ENCODE data around the gene GLYATL1. TPM values are rescaled to one million over a fixed set of nuclear protein-coding genes. Genes with fewer than 3 reads are reported as not detected.

Gene GLYATL1
- total and polyA plus RNA-seq, 2 of the 8 experiments (the other 6 are each of a cell fraction or from before 2014, with no cell fraction given): 8.6 to 10.7 TPM

GRCh38 chr11:58927393-58928106 is 11.7 kb upstream of the GLYATL1 start:
- H2BK12ac ChIP-seq (ENCODE audit: low read depth, low read length): peak overlapping the region; percentile 18; the same call in 1 of the 2 replicates
- no peak overlapping the region for H3K56ac ChIP-seq (replicated peaks; ENCODE audit: insufficient read length, low read depth, low read length)
- WGBS, 2 experiments (ENCODE audit: extremely low coverage in 1 of 2, insufficient coverage in 1 of 2, insufficient read length in 1 of 2, insufficient replicate concordance in 2 of 2, low coverage in 1 of 2, low lambda C conversion rate in 2 of 2, missing lambda C conversion rate in 1 of 2): 5% methylated on average over 15 of the region's 15 CpGs; no CpG with 5 or more reads in 1 of the 2 experiments
- no peak overlapping the region for H4K8ac ChIP-seq (ENCODE audit: extremely low read depth, insufficient read depth, low read length)
- H3K4me3 ChIP-seq (ENCODE audit: extremely low read depth in 1 of 4, insufficient read depth in 2 of 4, low read depth in 3 of 4, low read length in 4 of 4): peak overlapping the region; percentile 47 to 72 (median 58)
- no peak overlapping the region for H2AK5ac ChIP-seq (ENCODE audit: low read depth, low read length)
- H3K4me2 ChIP-seq (ENCODE audit: insufficient read depth in 1 of 2, low read depth in 2 of 2, low read length in 2 of 2): peak overlapping the region; percentile 87 to 99
- peak overlapping the region; percentile 57 for H3K27ac ChIP-seq (ENCODE audit: low read depth, low read length)
- H3K18ac ChIP-seq (ENCODE audit: extremely low read depth, low read length): no peak overlapping the region; the same call in 1 of the 2 replicates
- no peak overlapping the region for H3K4ac ChIP-seq (replicated peaks; ENCODE audit: insufficient read length, low read depth, low read length)
- no peaks in the 10 kb centered on the region; a peak in 1 of 4 replicates for H3K79me2 ChIP-seq (ENCODE audit: control insufficient read depth in 1 of 2, insufficient read depth in 2 of 2, low read length in 2 of 2)
- H2BK15ac ChIP-seq (ENCODE audit: low read length): 0 out of 2 replicates have a peak overlapping the region, but pooled peaks have one; percentile 5
- H2BK5ac ChIP-seq (ENCODE audit: low read depth, low read length): peak overlapping the region; percentile 18; the same call in 1 of the 2 replicates
- no peak overlapping the region for H3K23ac ChIP-seq (ENCODE audit: insufficient read length)
- no peak overlapping the region for H4K5ac ChIP-seq (ENCODE audit: insufficient read length, low read depth, low read length)
- DNase-seq (ENCODE audit: low read depth in 1 of 2, low spot score in 2 of 2) (peak; percentile 84 to 95), FAIRE-seq (peak; percentile 99)
- H3K36me3 ChIP-seq (ENCODE audit: control insufficient read depth in 2 of 4, insufficient read depth in 4 of 4, low read length in 3 of 4): no peaks in the 10 kb centered on the region
- CTCF ChIA-PET (ENCODE audit: partially characterized antibody): interaction anchor here (0.8 to 13.9 kb wide), 16 partner anchors 13 to 298 kb away, joined by 3 to 96 read pairs (median 4); no protein-coding TSS in a partner anchor
- peak overlapping the region; percentile 95 for H2AFZ ChIP-seq (ENCODE audit: low read length)
- H3K27me3 ChIP-seq (replicated peaks in 1 of 4; ENCODE audit: control insufficient read depth in 3 of 4, extremely low read depth in 1 of 4, insufficient read depth in 3 of 4, low read length in 3 of 4): no peaks in the 10 kb centered on the region
- no peak overlapping the region for H2BK120ac ChIP-seq (replicated peaks; ENCODE audit: low read depth, low read length)
- H3K23me2 ChIP-seq (ENCODE audit: low read depth, low read length): peaks cover 9% of the 10 kb centered on the region
- POLR2A ChIA-PET (ENCODE audit: partially characterized antibody): interaction anchor here (0.6 to 2.8 kb wide), 10 partner anchors 13 to 1148 kb away, joined by 3 to 18 read pairs (median 3); partner anchors contain the start of gene FAM111B
- H3K14ac ChIP-seq (ENCODE audit: insufficient read length): no peak overlapping the region
- 0 out of 2 replicates have a peak overlapping the region, but pooled peaks have one; percentile 11 for H2BK20ac ChIP-seq (ENCODE audit: low read length)
- H3K79me1 ChIP-seq (ENCODE audit: low read depth, low read length): no peaks in the 10 kb centered on the region
- no peak overlapping the region for H4K91ac ChIP-seq (replicated peaks; ENCODE audit: insufficient read length, low read length)
- H4K20me1 ChIP-seq (replicated peaks in 1 of 2; ENCODE audit: control insufficient read depth in 1 of 2, insufficient read depth in 2 of 2, low read length in 2 of 2): no peaks in the 10 kb centered on the region
- peak overlapping the region in 3 of 4 experiments; percentile 36 to 68 (median 64); a peak in 6 of 7 replicates for H3K9ac ChIP-seq (replicated peaks in 1 of 4; ENCODE audit: extremely low read depth in 1 of 4, low read depth in 3 of 4, low read length in 3 of 4)
- no peaks in the 10 kb centered on the region for H3K9me3 ChIP-seq (ENCODE audit: insufficient read depth in 2 of 2, low read depth in 1 of 2, low read length in 1 of 2)
- H3K4me1 ChIP-seq (replicated peaks in 1 of 4; ENCODE audit: control insufficient read depth in 3 of 4, insufficient read depth in 4 of 4, low read length in 3 of 4): peaks cover 2 to 26% (median 14%) of the 10 kb centered on the region in 4 experiments; a peak in 6 of 7 replicates
- no peak for TF ChIP-seq SIX5 (IDR thresholded peaks at IDR 0.05; ENCODE audit: low read depth, low read length)
- TF ChIP-seq GTF2F1 (IDR thresholded peaks at IDR 0.05; ENCODE audit: borderline replicate concordance, low read depth, low read length): no peak
- TF ChIP-seq SUZ12 (IDR thresholded peaks at IDR 0.05; ENCODE audit: low read length): no peak
- peak; percentile 68 for TF ChIP-seq ASH2L (IDR thresholded peaks at IDR 0.05; ENCODE audit: low read length)
- TF ChIP-seq TAF1 (IDR thresholded peaks at IDR 0.05; ENCODE audit: low read depth, low read length): peak; percentile 45; the same call in 1 of the 2 replicates
- no peak for TF ChIP-seq RNF2 (IDR thresholded peaks at IDR 0.05; ENCODE audit: borderline replicate concordance, low read depth, low read length, missing control alignments, poor library complexity, severe bottlenecking)
- 0 out of 2 replicates have a peak, but pooled peaks have one; percentile 28 for TF ChIP-seq EGR1 (IDR thresholded peaks at IDR 0.05; ENCODE audit: borderline replicate concordance, low read depth, low read length)
- no peak for TF ChIP-seq HDAC6 (IDR thresholded peaks at IDR 0.05; ENCODE audit: low read depth, low read length)
- no peak for TF ChIP-seq BACH1 (IDR thresholded peaks at IDR 0.05; ENCODE audit: low read length)
- no peak; the same call in none of the 2 replicates for TF ChIP-seq MAX (IDR thresholded peaks at IDR 0.05)
- TF ChIP-seq SIRT6 (IDR thresholded peaks at IDR 0.05; ENCODE audit: low read length): no peak
- TF ChIP-seq POLR2A (IDR thresholded peaks at IDR 0.05; ENCODE audit: control extremely low read depth in 1 of 2, low read depth in 2 of 2, low read length in 2 of 2): peak in 1 of 2 experiments; percentile 58; a peak in 2 of 3 replicates
